Measurements from ENCODE around the gene USF3. TPM values are rescaled to one million over a fixed set of nuclear protein-coding genes. Genes with fewer than 3 reads are reported as not detected.

USF3 gene
- total RNA-seq, 4 donors from 2014 or later: 21.8 to 26.6 (median 24.1) TPM

DNA sequence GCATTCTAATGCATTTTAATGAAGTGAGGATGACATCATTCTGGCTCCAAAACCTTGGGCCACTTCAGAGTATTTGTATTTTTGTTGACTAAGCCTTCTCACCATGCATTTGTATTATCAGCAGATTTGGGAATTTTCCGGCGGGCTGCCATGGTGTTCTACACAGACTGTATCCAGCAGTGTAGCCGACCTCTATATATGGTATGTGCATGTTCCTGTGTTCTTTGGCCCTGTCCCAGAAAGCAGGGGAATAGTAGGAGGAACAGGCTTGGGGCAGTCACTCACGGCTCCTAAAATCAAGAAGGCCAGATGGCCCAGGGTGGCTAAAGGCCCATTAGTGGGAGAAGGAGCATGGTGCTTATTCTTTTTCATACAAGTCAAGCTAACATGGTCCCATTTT is 80.5 kb downstream of the USF3 start:
- intact Hi-C loops (cut with DNase I; ENCODE audit: low total_unique reads): no loop called here
- WGBS, 2 donors: 77 to 84% methylated on average over 4 of the region's 4 CpGs
- H3K4me3 ChIP-seq (ENCODE audit: low read depth, poor library complexity, severe bottlenecking): no peak overlapping the region
- DNase-seq (ENCODE audit: low spot score in 2 of 2): no peak
- TF ChIP-seq, protein P1, sequence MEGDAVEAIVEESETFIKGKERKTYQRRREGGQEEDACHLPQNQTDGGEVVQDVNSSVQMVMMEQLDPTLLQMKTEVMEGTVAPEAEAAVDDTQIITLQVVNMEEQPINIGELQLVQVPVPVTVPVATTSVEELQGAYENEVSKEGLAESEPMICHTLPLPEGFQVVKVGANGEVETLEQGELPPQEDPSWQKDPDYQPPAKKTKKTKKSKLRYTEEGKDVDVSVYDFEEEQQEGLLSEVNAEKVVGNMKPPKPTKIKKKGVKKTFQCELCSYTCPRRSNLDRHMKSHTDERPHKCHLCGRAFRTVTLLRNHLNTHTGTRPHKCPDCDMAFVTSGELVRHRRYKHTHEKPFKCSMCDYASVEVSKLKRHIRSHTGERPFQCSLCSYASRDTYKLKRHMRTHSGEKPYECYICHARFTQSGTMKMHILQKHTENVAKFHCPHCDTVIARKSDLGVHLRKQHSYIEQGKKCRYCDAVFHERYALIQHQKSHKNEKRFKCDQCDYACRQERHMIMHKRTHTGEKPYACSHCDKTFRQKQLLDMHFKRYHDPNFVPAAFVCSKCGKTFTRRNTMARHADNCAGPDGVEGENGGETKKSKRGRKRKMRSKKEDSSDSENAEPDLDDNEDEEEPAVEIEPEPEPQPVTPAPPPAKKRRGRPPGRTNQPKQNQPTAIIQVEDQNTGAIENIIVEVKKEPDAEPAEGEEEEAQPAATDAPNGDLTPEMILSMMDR (IDR thresholded peaks at IDR 0.05): no peak
- no peak for TF ChIP-seq POLR2A (IDR thresholded peaks at IDR 0.05)

DNA sequence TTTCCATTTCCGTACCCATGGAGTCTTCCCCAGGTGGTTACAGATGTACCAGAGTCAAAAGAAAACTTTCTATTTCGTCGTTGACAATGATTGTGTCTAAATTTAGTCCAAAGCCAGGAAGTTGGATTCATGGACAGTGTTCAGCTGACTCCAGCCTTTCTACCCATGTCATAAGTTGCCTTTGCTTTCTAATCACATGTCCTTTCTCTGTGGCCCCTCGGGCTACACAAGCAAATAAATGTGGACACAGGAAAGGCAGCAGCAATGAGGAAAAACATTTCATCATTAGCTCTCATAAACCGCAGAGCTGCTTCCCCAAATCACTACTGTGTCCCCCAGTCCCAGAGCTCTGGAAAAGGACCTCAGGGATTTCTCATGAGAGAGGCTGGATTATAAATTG is 82.0 kb downstream of the USF3 start:
- no peak overlapping the region for H3K4me3 ChIP-seq (ENCODE audit: low read depth, poor library complexity, severe bottlenecking)
- TF ChIP-seq, protein P1 (IDR thresholded peaks at IDR 0.05): no peak
- WGBS, 2 donors: 59 to 61% methylated on average over 5 of the region's 5 CpGs
- DNase-seq (ENCODE audit: low spot score in 2 of 2): peak in 1 of 2 donors; percentile 42
- intact Hi-C loops (cut with DNase I; ENCODE audit: low total_unique reads): no loop called here

DNA sequence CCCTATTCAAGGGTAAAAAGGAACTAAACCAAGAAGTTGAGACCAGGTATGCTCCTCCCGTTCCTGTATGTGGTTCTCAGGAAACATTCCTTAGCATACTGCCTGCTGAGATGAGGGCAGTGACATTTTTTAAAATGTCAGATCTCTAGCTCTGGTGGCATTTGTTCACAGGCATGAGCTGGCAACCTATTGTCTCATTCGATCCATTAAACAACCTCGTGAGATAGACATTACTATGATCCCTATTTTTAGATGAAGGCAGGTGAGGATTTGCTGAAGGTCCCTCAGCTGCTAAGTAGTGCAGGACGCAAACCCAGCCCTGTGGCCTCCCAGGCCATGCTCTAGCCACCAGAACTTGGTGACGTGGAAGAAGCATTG is 89.2 kb downstream of the USF3 start:
- 75 to 91% methylated on average over 4 to 5 of the region's 5 CpGs for WGBS, 2 donors
- H3K4me3 ChIP-seq (ENCODE audit: low read depth, poor library complexity, severe bottlenecking): no peak overlapping the region
- no peak for TF ChIP-seq POLR2A (IDR thresholded peaks at IDR 0.05)
- TF ChIP-seq, protein P1 (IDR thresholded peaks at IDR 0.05): no peak
- intact Hi-C loops (cut with DNase I; ENCODE audit: low total_unique reads): loop anchor here (5.0 kb wide), 1 partner anchor 300 kb away; no protein-coding TSS in a partner anchor
- DNase-seq (ENCODE audit: low spot score in 2 of 2): no peak

DNA sequence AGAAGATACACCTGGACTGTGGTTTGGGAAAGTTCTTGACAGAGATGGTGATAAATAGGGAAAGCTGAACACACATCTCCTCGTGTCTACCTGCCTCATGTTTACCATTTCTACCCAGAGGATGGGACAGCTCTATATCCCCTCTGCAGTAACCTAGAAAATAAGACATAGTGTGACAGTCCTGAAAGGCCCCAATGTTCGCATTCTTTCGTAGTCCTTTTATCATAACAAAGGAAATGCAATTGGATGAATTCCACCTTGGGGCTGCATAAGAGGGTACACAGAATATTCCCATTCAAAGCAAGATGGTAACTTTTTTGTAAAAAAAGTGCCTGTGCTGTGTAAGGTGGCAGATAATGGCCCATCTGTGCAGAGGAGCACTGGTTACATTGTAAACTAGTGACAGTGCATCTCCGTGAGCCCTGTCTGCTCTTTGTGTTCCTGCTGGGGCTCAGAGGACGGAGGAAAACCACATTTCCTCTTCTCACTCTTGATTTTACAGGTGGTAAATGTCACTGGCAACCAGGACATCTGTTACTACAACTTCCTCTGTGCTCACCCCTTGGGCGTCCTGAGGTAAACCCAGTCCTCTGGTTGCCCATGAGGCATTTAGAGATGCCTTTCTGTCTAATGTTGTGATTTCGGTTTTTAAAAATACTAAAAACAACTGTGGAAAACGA is 89.8 kb downstream of the USF3 start:
- TF ChIP-seq, protein P1 (IDR thresholded peaks at IDR 0.05): no peak
- TF ChIP-seq POLR2A (IDR thresholded peaks at IDR 0.05): no peak
- no peak for DNase-seq (ENCODE audit: low spot score in 2 of 2)
- no peak overlapping the region for H3K4me3 ChIP-seq (ENCODE audit: low read depth, poor library complexity, severe bottlenecking)
- intact Hi-C loops (cut with DNase I; ENCODE audit: low total_unique reads): loop anchor here (5.0 kb wide), 1 partner anchor 299 kb away; no protein-coding TSS in a partner anchor
- WGBS, 2 donors: 53 to 59% methylated on average over 8 of the region's 8 CpGs

DNA sequence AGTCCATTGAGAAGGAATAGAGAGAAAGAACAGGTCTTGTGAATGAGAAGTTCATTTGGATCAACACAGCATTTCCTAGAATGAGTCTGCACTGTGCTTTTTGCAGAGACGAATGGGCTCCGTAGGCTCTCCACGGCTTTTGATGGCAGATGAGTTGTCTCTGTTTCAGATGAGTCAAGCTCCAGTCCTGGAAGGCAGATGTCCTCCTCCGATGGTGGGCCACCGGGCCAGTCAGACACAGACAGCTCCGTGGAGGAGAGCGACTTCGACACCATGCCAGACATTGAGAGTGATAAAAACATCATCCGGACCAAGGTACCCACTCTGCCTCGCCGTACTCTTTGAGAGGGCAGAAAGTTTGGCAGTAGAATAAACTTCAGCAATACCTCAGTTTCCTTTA is 93.6 kb downstream of the USF3 start:
- intact Hi-C loops (cut with DNase I; ENCODE audit: low total_unique reads): no loop called here
- DNase-seq (ENCODE audit: low spot score in 2 of 2): no peak
- WGBS, 2 donors: 74 to 79% methylated on average over 11 of the region's 11 CpGs
- no peak for TF ChIP-seq POLR2A (IDR thresholded peaks at IDR 0.05)
- TF ChIP-seq, protein P1 (IDR thresholded peaks at IDR 0.05): no peak
- H3K4me3 ChIP-seq (ENCODE audit: low read depth, poor library complexity, severe bottlenecking): no peak overlapping the region

DNA sequence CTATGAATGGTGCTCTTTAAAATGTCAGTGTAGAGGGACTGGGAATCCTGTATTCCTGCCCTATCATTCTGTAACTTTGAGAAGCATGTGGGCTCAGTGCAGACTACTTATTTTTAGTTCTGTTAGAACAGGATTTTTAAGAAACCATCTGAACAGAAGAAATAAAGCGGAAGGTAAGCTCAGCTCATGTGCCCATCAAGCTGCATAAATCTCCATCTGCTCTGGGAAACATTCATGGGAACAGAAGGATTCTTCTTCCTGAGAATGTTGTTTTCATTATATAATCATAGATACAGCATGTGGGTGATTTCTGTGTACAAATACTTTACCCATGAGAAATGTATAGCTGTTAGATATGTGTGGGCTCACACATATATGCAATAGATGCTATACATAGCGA is 94.2 kb downstream of the USF3 start:
- WGBS, 2 donors: 86 to 89% methylated on average over 2 of the region's 2 CpGs
- TF ChIP-seq, protein P1 (IDR thresholded peaks at IDR 0.05): no peak
- TF ChIP-seq POLR2A (IDR thresholded peaks at IDR 0.05): no peak
- intact Hi-C loops (cut with DNase I; ENCODE audit: low total_unique reads): no loop called here
- no peak for DNase-seq (ENCODE audit: low spot score in 2 of 2)
- no peak overlapping the region for H3K4me3 ChIP-seq (ENCODE audit: low read depth, poor library complexity, severe bottlenecking)

All from lower leg skin (tissue), 4 donors.